HL-60 (cell line): ENCODE results near the gene UBE2U.
"Not testable (repeated sequence)": the region's sequence is repeated elsewhere in the genome, so short reads cannot be mapped to it uniquely, and the experiment has no call there.

Experiments
- DNase-seq, 2 experiments: peaks; one replicate each; pipeline ENCODE4 v3.0.0-alpha.2; 2010 to 2020; ENCODE audit warnings: low read depth in 1 of 2, low spot score in 1 of 2
- H3K27ac ChIP-seq: fragments of 250-450 bp; sonication (Bioruptor Pico); replicated peaks from 2 replicates; pipeline ENCODE4 v1.5.1; 2020; ENCODE audit warnings: mild to moderate bottlenecking, moderate library complexity
- H3K27me3 ChIP-seq: fragments of 250-450 bp; sonication (Bioruptor Pico); 2 replicates; pipeline ENCODE4 v1.5.1; 2021; ENCODE audit warnings: mild to moderate bottlenecking, moderate library complexity; ENCODE audit not compliant: insufficient read depth, poor library complexity, severe bottlenecking
- H3K4me3 ChIP-seq: replicated peaks from 2 replicates; pipeline ENCODE4 v1.5.1; 2011; ENCODE audit warnings: mild to moderate bottlenecking, control low read depth, low read length; ENCODE audit not compliant: insufficient read depth
- CTCF ChIP-seq: IDR thresholded peaks from one replicate; pipeline ENCODE4 v1.5.1; 2011; ENCODE audit warnings: low read length, control low read depth, inconsistent platforms; ENCODE audit not compliant: insufficient read depth
- GABPA ChIP-seq: IDR thresholded peaks from 2 replicates; pipeline ENCODE4 v1.6.1; 2012; ENCODE audit warnings: low read depth
- POLR2AphosphoS5 ChIP-seq: IDR thresholded peaks from 2 replicates; pipeline ENCODE4 v1.6.1; 2012; ENCODE audit warnings: low read depth
- REST ChIP-seq: IDR thresholded peaks from 2 replicates; pipeline ENCODE4 v1.6.1; 2012; ENCODE audit warnings: low read depth; ENCODE audit not compliant: insufficient replicate concordance
- SPI1 ChIP-seq: IDR thresholded peaks from 2 replicates; pipeline ENCODE4 v1.6.1; 2012; ENCODE audit warnings: low read depth, mild to moderate bottlenecking, borderline replicate concordance

Gene UBE2U

GRCh38 chr1:64248065-64248464 lies 44.6 kb downstream of the UBE2U start:
- Histone ChIP-seq H3K27ac (no peak overlapping the region), H3K27me3 (peaks cover 2% of the 10 kb centered on the region), H3K4me3 (no peak overlapping the region)
- no peak for DNase-seq
- TF ChIP-seq POLR2AphosphoS5 (no peak), REST (no peak), SPI1 (no peak), GABPA (no peak), CTCF (no peak)

GRCh38 chr1:64250472-64250871 lies 47.0 kb downstream of the UBE2U start:
- DNase-seq, H3K4me3 ChIP-seq, H3K27ac ChIP-seq, H3K27me3 ChIP-seq: not testable (repeated sequence)

GRCh38 chr1:64251971-64252370 lies 48.5 kb downstream of the UBE2U start:
- DNase-seq: no peak
- H3K4me3 ChIP-seq: no peak overlapping the region
- H3K27ac ChIP-seq: no peak overlapping the region
- no peak for TF ChIP-seq REST
- TF ChIP-seq GABPA: no peak
- no peak for TF ChIP-seq POLR2AphosphoS5
- no peak for TF ChIP-seq SPI1
- TF ChIP-seq CTCF: no peak
- peaks cover 8% of the 10 kb centered on the region for H3K27me3 ChIP-seq

- H3K27ac ChIP-seq, H3K4me3 ChIP-seq, DNase-seq, H3K27me3 ChIP-seq: not testable (repeated sequence)
These were observed 53.8 kb downstream of the UBE2U start for GRCh38 chr1:64257233-64257632.

GRCh38 chr1:64258444-64258843 lies 55.0 kb downstream of the UBE2U start:
- not testable (repeated sequence) for DNase-seq, H3K4me3 ChIP-seq, H3K27ac ChIP-seq, H3K27me3 ChIP-seq
